ENCODE measurements around the gene L3MBTL1. TPM values are rescaled to one million over a fixed set of nuclear protein-coding genes. Genes with fewer than 3 reads are reported as not detected.

L3MBTL1 gene
- total and polyA plus RNA-seq, 7 experiments from 2014 or later, result 0.74 to 24.7 (median 13.5) TPM

- H3K27ac ChIP-seq (ENCODE audit: low read depth, low read length), result peak overlapping the region; percentile 14
Measured at GRCh38 chr20:43513372-43513930, 6.0 kb downstream of the L3MBTL1 start.

DNA sequence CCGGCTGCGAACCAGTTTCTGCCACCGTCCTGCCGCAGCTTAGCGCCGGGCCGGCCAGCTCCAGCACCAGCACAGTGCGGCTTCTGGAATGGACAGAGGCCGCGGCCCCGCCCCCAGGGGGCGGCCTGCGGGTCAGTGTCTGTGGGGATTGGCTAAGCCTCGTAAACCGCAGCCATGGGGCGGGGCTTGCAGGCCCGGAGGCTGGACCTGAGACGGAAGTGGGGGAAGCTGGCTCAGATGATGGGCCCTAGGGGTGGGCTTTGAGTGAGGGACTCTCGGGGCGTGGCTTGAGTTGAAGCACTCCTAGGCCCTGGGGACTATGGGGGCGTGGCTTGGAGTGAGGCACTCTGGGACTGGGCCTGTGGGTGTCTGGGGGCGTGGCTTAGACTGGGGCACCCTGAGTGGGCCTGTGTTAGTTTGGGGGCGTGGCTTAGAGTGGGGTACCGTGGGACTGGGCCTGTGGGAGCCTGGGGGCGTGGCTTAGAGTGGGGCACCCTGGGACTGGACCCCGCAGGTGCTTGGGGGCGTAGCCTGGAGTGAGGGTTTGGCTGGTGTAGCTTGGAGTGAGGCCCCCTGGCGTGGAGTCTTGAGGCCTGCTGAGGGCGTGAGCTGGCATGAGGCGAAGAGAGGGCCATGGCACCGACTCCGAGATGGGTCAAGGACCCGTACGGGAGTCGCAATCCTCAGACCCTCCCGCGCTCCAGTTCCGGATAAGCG is 6.6 kb downstream of the L3MBTL1 start:
- CTCF ChIA-PET, result interaction anchor here (0.6 kb wide), 1 partner anchor 24 kb away, joined by 3 read pairs; no protein-coding TSS in a partner anchor
- peaks cover 0 to 5% (median 4%) of the 10 kb centered on the region in 5 donors for H3K36me3 Mint-ChIP-seq
- Histone ChIP-seq H3K4me1 (ENCODE audit: control insufficient read depth in 2 of 2, insufficient read depth in 2 of 2, low read length in 2 of 2) (peaks cover 7 to 21% of the 10 kb centered on the region in 2 donors), H3K27me3 (ENCODE audit: control insufficient read depth in 2 of 2, insufficient read depth in 2 of 2, low read length in 2 of 2) (no peaks in the 10 kb centered on the region), H3K4me3 (ENCODE audit: low read length) (peak overlapping the region; percentile 70), H3K27ac (ENCODE audit: low read depth, low read length) (peak overlapping the region; percentile 58), H3K9me3 (ENCODE audit: control insufficient read depth in 2 of 3, low read length in 3 of 3) (no peaks in the 10 kb centered on the region), H3K36me3 (ENCODE audit: control insufficient read depth in 2 of 3, insufficient read depth in 3 of 3, low read length in 3 of 3) (no peaks in the 10 kb centered on the region)
- DNase-seq (peak; percentile 74 to 94 (median 90)), ATAC-seq (peak; percentile 96)
- peaks cover 0 to 2% (median 0%) of the 10 kb centered on the region in 11 donors for H3K9me3 Mint-ChIP-seq
- H3K4me3 Mint-ChIP-seq, result peak overlapping the region; percentile 89 to 100 (median 94)
- peak overlapping the region; percentile 86 to 94 (median 90) for H3K27ac Mint-ChIP-seq
- H3K4me1 Mint-ChIP-seq, result peaks cover 3 to 28% (median 21%) of the 10 kb centered on the region in 7 donors
- POLR2A ChIA-PET, result interaction anchor here (1.0 to 1.9 kb wide), 2 partner anchors 56 to 76 kb away, joined by 3 to 18 read pairs; partner anchors contain the start of genes IFT52 and SRSF6
- H3K27me3 Mint-ChIP-seq, result peaks cover 5 to 12% (median 6%) of the 10 kb centered on the region in 5 donors
- intact Hi-C loops (cut with micrococcal nuclease), result loop anchor here (1.0 kb wide), 5 partner anchors 56 to 153 kb away; partner anchors contain the start of genes IFT52 (in 2 of the 2), MYBL2 (in 1 of the 2) and SRSF6 (in 1 of the 2)

More at GRCh38 chr20:43513372-43513930, 6.0 kb downstream of the L3MBTL1 start:
- peaks cover 0 to 5% (median 3%) of the 10 kb centered on the region in 5 donors for H3K36me3 Mint-ChIP-seq
- peak overlapping the region; percentile 70 for H3K4me3 ChIP-seq (ENCODE audit: low read length)
- H3K27ac Mint-ChIP-seq, result peak overlapping the region in 7 of 9 donors; percentile 48 to 94 (median 90)
- POLR2A ChIA-PET, result interaction anchor here (1.0 to 1.9 kb wide), 2 partner anchors 56 to 77 kb away, joined by 3 to 18 read pairs; partner anchors contain the start of genes IFT52 and SRSF6
- CTCF ChIA-PET, result no interaction called here
- DNase-seq (no peak), ATAC-seq (no peak)
- intact Hi-C loops (cut with micrococcal nuclease), result no loop called here
- peaks cover 7 to 28% (median 24%) of the 10 kb centered on the region in 7 donors for H3K4me1 Mint-ChIP-seq
- H3K4me1 ChIP-seq (ENCODE audit: control insufficient read depth in 2 of 2, insufficient read depth in 2 of 2, low read length in 2 of 2), result peaks cover 8 to 21% of the 10 kb centered on the region in 2 donors
- H3K9me3 ChIP-seq (ENCODE audit: control insufficient read depth in 2 of 3, low read length in 3 of 3), result no peaks in the 10 kb centered on the region
- H3K9me3 Mint-ChIP-seq, result peaks cover 0 to 2% (median 0%) of the 10 kb centered on the region in 11 donors
- H3K27me3 ChIP-seq (ENCODE audit: control insufficient read depth in 2 of 2, insufficient read depth in 2 of 2, low read length in 2 of 2), result peaks cover 0 to 4% of the 10 kb centered on the region in 2 donors
- H3K27me3 Mint-ChIP-seq, result peaks cover 11 to 18% (median 12%) of the 10 kb centered on the region in 5 donors
- H3K36me3 ChIP-seq (ENCODE audit: control insufficient read depth in 2 of 3, insufficient read depth in 3 of 3, low read length in 3 of 3), result no peaks in the 10 kb centered on the region
- H3K4me3 Mint-ChIP-seq, result peak overlapping the region; percentile 89 to 100 (median 94)

DNA sequence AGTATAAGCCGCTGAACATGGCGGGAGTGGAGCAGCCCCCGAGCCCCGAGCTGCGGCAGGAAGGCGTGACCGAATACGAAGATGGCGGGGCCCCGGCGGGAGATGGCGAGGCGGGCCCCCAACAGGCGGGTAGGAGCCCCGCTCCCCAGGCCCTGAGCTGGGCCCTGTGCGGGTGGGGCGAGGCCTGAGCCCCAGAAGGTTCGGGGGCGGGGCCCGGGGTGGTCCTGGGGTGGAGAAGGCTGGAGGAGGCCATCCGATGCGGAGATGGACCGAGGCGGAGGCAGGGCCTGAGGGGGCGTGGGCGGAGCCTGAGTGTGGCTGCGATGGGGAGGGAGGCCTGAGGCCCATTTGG is 7.1 kb downstream of the L3MBTL1 start:
- Mint-ChIP-seq H3K4me3 (peak overlapping the region; percentile 89 to 100 (median 94)), H3K36me3 (peaks cover 0 to 5% (median 4%) of the 10 kb centered on the region in 5 donors), H3K27ac (peak overlapping the region; percentile 86 to 94 (median 90)), H3K4me1 (peaks cover 3 to 25% (median 21%) of the 10 kb centered on the region in 7 donors), H3K9me3 (peaks cover 0 to 2% (median 0%) of the 10 kb centered on the region in 11 donors), H3K27me3 (peaks cover 0 to 7% (median under 1%) of the 10 kb centered on the region in 5 donors)
- ChIA-PET CTCF (interaction anchor here (0.6 kb wide), 1 partner anchor 23 kb away, joined by 3 read pairs; no protein-coding TSS in a partner anchor), POLR2A (interaction anchor here (1.0 to 1.9 kb wide), 2 partner anchors 57 to 76 kb away, joined by 3 to 18 read pairs; partner anchors contain the start of genes IFT52 and SRSF6)
- Histone ChIP-seq H3K4me3 (ENCODE audit: low read length) (peak overlapping the region; percentile 70), H3K27ac (ENCODE audit: low read depth, low read length) (peak overlapping the region; percentile 58), H3K36me3 (ENCODE audit: control insufficient read depth in 2 of 3, insufficient read depth in 3 of 3, low read length in 3 of 3) (no peaks in the 10 kb centered on the region), H3K9me3 (ENCODE audit: control insufficient read depth in 2 of 3, low read length in 3 of 3) (no peaks in the 10 kb centered on the region), H3K4me1 (ENCODE audit: control insufficient read depth in 2 of 2, insufficient read depth in 2 of 2, low read length in 2 of 2) (peaks cover 7 to 21% of the 10 kb centered on the region in 2 donors), H3K27me3 (ENCODE audit: control insufficient read depth in 2 of 2, insufficient read depth in 2 of 2, low read length in 2 of 2) (no peaks in the 10 kb centered on the region)
- peak in 1 of 9 donors; percentile 54 for DNase-seq
- ATAC-seq, result no peak
- intact Hi-C loops (cut with micrococcal nuclease), result loop anchor here (1.0 kb wide), 5 partner anchors 56 to 153 kb away; partner anchors contain the start of genes IFT52 (in 2 of the 2), MYBL2 (in 1 of the 2) and SRSF6 (in 1 of the 2)

DNA sequence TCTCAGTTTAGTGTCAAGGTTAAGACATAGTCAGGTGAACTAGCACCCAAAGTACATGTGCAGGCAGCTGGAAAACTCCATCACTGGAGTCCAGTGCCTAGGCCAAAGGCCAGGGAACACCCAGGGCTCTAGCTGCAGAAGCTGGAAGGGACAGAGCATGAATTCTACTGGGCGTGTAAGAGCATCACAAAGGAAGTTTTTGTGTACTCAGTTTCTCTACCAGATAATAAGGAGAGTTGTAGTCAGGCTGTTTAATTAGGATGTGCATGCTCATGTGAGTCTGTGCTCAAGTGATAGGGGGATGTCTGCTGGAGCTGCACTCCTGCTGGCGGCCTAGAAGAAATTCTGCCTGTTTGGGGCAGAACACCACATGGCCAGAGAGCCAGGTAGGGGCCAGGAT is 8.1 kb downstream of the L3MBTL1 start:
- ChIA-PET POLR2A (no interaction called here), CTCF (interaction anchor here (0.7 kb wide), 1 partner anchor 176 kb away, joined by 3 read pairs; no protein-coding TSS in a partner anchor)
- peak overlapping the region; percentile 4 to 100 (median 94) for H3K4me3 Mint-ChIP-seq
- Histone ChIP-seq H3K27ac (ENCODE audit: low read depth, low read length) (no peak overlapping the region), H3K9me3 (ENCODE audit: control insufficient read depth in 2 of 3, low read length in 3 of 3) (no peaks in the 10 kb centered on the region), H3K27me3 (ENCODE audit: control insufficient read depth in 2 of 2, insufficient read depth in 2 of 2, low read length in 2 of 2) (no peaks in the 10 kb centered on the region), H3K4me3 (ENCODE audit: low read length) (peak overlapping the region; percentile 70), H3K4me1 (ENCODE audit: control insufficient read depth in 2 of 2, insufficient read depth in 2 of 2, low read length in 2 of 2) (peaks cover 7 to 21% of the 10 kb centered on the region in 2 donors), H3K36me3 (ENCODE audit: control insufficient read depth in 2 of 3, insufficient read depth in 3 of 3, low read length in 3 of 3) (no peaks in the 10 kb centered on the region)
- intact Hi-C loops (cut with micrococcal nuclease), result no loop called here
- peaks cover 0 to 7% (median 0%) of the 10 kb centered on the region in 5 donors for H3K27me3 Mint-ChIP-seq
- ATAC-seq (no peak), DNase-seq (no peak)
- peaks cover 0 to 5% (median 0%) of the 10 kb centered on the region in 11 donors for H3K9me3 Mint-ChIP-seq
- H3K36me3 Mint-ChIP-seq, result peaks cover 0 to 11% (median 5%) of the 10 kb centered on the region in 5 donors
- peak overlapping the region in 1 of 9 donors; percentile 57 for H3K27ac Mint-ChIP-seq
- H3K4me1 Mint-ChIP-seq, result peaks cover 3 to 25% (median 21%) of the 10 kb centered on the region in 7 donors

- no peak for ATAC-seq
- Histone ChIP-seq H3K4me1 (ENCODE audit: control insufficient read depth in 2 of 2, insufficient read depth in 2 of 2, low read length in 2 of 2) (peaks cover 7 to 21% of the 10 kb centered on the region in 2 donors), H3K27me3 (ENCODE audit: control insufficient read depth in 2 of 2, insufficient read depth in 2 of 2, low read length in 2 of 2) (no peaks in the 10 kb centered on the region), H3K4me3 (ENCODE audit: low read length) (no peak overlapping the region), H3K27ac (ENCODE audit: low read depth, low read length) (no peak overlapping the region), H3K36me3 (ENCODE audit: control insufficient read depth in 2 of 3, insufficient read depth in 3 of 3, low read length in 3 of 3) (no peaks in the 10 kb centered on the region), H3K9me3 (ENCODE audit: control insufficient read depth in 2 of 3, low read length in 3 of 3) (no peaks in the 10 kb centered on the region)
- Mint-ChIP-seq H3K4me1 (peaks cover 3 to 25% (median 21%) of the 10 kb centered on the region in 7 donors), H3K27me3 (peaks cover 0 to 6% (median 0%) of the 10 kb centered on the region in 5 donors), H3K4me3 (peak overlapping the region in 3 of 10 donors; percentile 1 to 97 (median 95)), H3K36me3 (peaks cover 0 to 14% (median 7%) of the 10 kb centered on the region in 5 donors), H3K9me3 (peaks cover 0 to 5% (median 0%) of the 10 kb centered on the region in 11 donors), H3K27ac (peak overlapping the region in 1 of 9 donors; percentile 57)
- ChIA-PET POLR2A (no interaction called here), CTCF (no interaction called here)
- DNase-seq, result no peak
- intact Hi-C loops (cut with micrococcal nuclease), result no loop called here
Measured at GRCh38 chr20:43516251-43516824, 8.8 kb downstream of the L3MBTL1 start.

- Histone ChIP-seq H3K9me3 (ENCODE audit: control insufficient read depth in 2 of 3, low read length in 3 of 3) (no peaks in the 10 kb centered on the region), H3K27me3 (ENCODE audit: control insufficient read depth in 2 of 2, insufficient read depth in 2 of 2, low read length in 2 of 2) (no peaks in the 10 kb centered on the region), H3K27ac (ENCODE audit: low read depth, low read length) (no peak overlapping the region), H3K36me3 (ENCODE audit: control insufficient read depth in 2 of 3, insufficient read depth in 3 of 3, low read length in 3 of 3) (no peaks in the 10 kb centered on the region), H3K4me1 (ENCODE audit: control insufficient read depth in 2 of 2, insufficient read depth in 2 of 2, low read length in 2 of 2) (peaks cover 5 to 13% of the 10 kb centered on the region in 2 donors), H3K4me3 (ENCODE audit: low read length) (no peak overlapping the region)
- peaks cover 3 to 18% (median 14%) of the 10 kb centered on the region in 7 donors for H3K4me1 Mint-ChIP-seq
- intact Hi-C loops (cut with micrococcal nuclease), result no loop called here
- ATAC-seq (no peak), DNase-seq (no peak)
- peaks cover 0 to 12% (median 3%) of the 10 kb centered on the region in 11 donors for H3K9me3 Mint-ChIP-seq
- CTCF ChIA-PET, result no interaction called here
- H3K4me3 Mint-ChIP-seq, result no peak overlapping the region
- POLR2A ChIA-PET, result no interaction called here
- H3K27me3 Mint-ChIP-seq, result peaks cover 0 to 5% (median 2%) of the 10 kb centered on the region in 5 donors
- no peak overlapping the region for H3K27ac Mint-ChIP-seq
- H3K36me3 Mint-ChIP-seq, result peaks cover 0 to 15% (median 7%) of the 10 kb centered on the region in 5 donors
Measured at GRCh38 chr20:43520074-43520630, 12.7 kb downstream of the L3MBTL1 start.

Measured in naive thymus-derived CD4-positive, alpha-beta T cell (primary cell).